ENCODE measurements around the gene ZNF17.

DNA sequence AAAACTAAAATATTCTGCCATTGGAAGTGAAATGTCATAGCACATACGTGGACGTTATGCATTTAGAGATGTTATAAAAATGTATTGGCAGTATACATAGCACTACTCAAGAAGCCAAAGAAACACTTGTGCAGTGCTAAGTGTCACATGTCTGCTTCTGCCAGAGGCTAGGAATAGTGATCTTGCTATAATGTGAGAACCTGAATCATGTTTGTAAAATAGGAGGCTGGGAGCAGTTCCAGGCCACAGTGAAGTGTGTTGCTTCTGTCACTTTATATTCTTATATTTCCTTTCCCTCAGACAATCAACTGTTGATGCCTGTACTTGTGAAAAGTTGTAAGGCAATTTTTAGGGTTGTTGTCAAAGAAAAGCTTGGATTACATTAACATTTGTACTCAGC is 44.2 kb upstream of the ZNF17 start:
- TF ChIP-seq TAF1 (IDR thresholded peaks at IDR 0.05; ENCODE audit: borderline replicate concordance, low read depth, low read length), result no peak
- TF ChIP-seq POLR2AphosphoS5 (IDR thresholded peaks at IDR 0.05; ENCODE audit: low read depth, low read length), result no peak
- no peak for TF ChIP-seq POLR2A (IDR thresholded peaks at IDR 0.05; ENCODE audit: low read depth, low read length)
